ENCODE data around the gene SPATA46. TPM values are rescaled to one million over a fixed set of nuclear protein-coding genes. Genes with fewer than 3 reads are reported as not detected.

SPATA46 gene
- total and polyA plus RNA-seq, 8 donors = not detected

- intact Hi-C loops (cut with DNase I; ENCODE audit: low total_unique reads) = no loop called here
- no peaks in the 10 kb centered on the region for H3K9me3 ChIP-seq
- H3K27me3 ChIP-seq = peaks cover 0 to 3% (median 0%) of the 10 kb centered on the region in 3 donors
- DNase-seq = no peak
- H3K4me3 ChIP-seq = no peak overlapping the region
- WGBS, 5 donors = 90 to 97% (median 95%) methylated on average over 7 of the region's 7 CpGs
- H3K27ac ChIP-seq = no peak overlapping the region
- peaks cover 0 to 6% (median 0%) of the 10 kb centered on the region in 4 donors for H3K4me1 ChIP-seq
- TF ChIP-seq CTCF (IDR thresholded peaks at IDR 0.05) (no peak), POLR2AphosphoS5 (IDR thresholded peaks at IDR 0.05) (no peak), EP300 (IDR thresholded peaks at IDR 0.05) (no peak)
- H3K36me3 ChIP-seq = no peaks in the 10 kb centered on the region
Measured at GRCh38 chr1:162417650-162418049, 41.0 kb upstream of the SPATA46 start.

GRCh38 chr1:162416909-162417308 is 40.3 kb upstream of the SPATA46 start:
- Histone ChIP-seq H3K36me3 (no peaks in the 10 kb centered on the region), H3K27me3 (peaks cover 0 to 3% (median 0%) of the 10 kb centered on the region in 3 donors), H3K4me3 (no peak overlapping the region), H3K9me3 (no peaks in the 10 kb centered on the region), H3K4me1 (peaks cover 0 to 6% (median 0%) of the 10 kb centered on the region in 4 donors), H3K27ac (no peak overlapping the region)
- DNase-seq = no peak
- TF ChIP-seq CTCF (IDR thresholded peaks at IDR 0.05) (no peak), POLR2A (IDR thresholded peaks at IDR 0.05) (no peak), EP300 (IDR thresholded peaks at IDR 0.05) (no peak), POLR2AphosphoS5 (IDR thresholded peaks at IDR 0.05) (no peak)
- 76 to 95% (median 90%) methylated on average over 2 of the region's 2 CpGs for whole genome bisulfite sequencing, 5 donors
- intact Hi-C loops (cut with DNase I; ENCODE audit: low total_unique reads) = no loop called here

- intact Hi-C loops (cut with DNase I; ENCODE audit: low total_unique reads) = no loop called here
- no peaks in the 10 kb centered on the region for H3K36me3 ChIP-seq
- TF ChIP-seq CTCF (IDR thresholded peaks at IDR 0.05) (no peak), POLR2A (IDR thresholded peaks at IDR 0.05) (no peak), POLR2AphosphoS5 (IDR thresholded peaks at IDR 0.05) (no peak), EP300 (IDR thresholded peaks at IDR 0.05) (no peak)
- no peak overlapping the region for H3K27ac ChIP-seq
- DNase-seq = no peak
- peaks cover 0 to 3% (median 0%) of the 10 kb centered on the region in 3 donors for H3K27me3 ChIP-seq
- H3K4me3 ChIP-seq = no peak overlapping the region
- peaks cover 0 to 4% (median 0%) of the 10 kb centered on the region in 4 donors for H3K4me1 ChIP-seq
- no peaks in the 10 kb centered on the region for H3K9me3 ChIP-seq
Measured at GRCh38 chr1:162416215-162416614, 39.6 kb upstream of the SPATA46 start.

GRCh38 chr1:162412002-162412401 is 35.3 kb upstream of the SPATA46 start, which contains the start of gene SH2D1B:
TSS of gene SH2D1B (minus strand) at chr1:162412136. CDS start at chr1:162412016, 120 bp downstream.
- Histone ChIP-seq H3K9me3 (no peaks in the 10 kb centered on the region), H3K27ac (no peak within 1 kb of the TSS), H3K4me1 (no peaks in the 10 kb centered on the region), H3K4me3 (no peak within 1 kb of the TSS), H3K27me3 (peaks cover 0 to 4% (median 0%) of the 10 kb centered on the region in 3 donors), H3K36me3 (no peaks in the 10 kb centered on the region)
- DNase-seq = no peak
- WGBS, 5 donors = 58 to 82% (median 73%) methylated on average over 3 of the region's 3 CpGs
- no peak for TF ChIP-seq CTCF (IDR thresholded peaks at IDR 0.05)
- TF ChIP-seq POLR2AphosphoS5 (IDR thresholded peaks at IDR 0.05) = no peak
- no peak for TF ChIP-seq POLR2A (IDR thresholded peaks at IDR 0.05)
- TF ChIP-seq EP300 (IDR thresholded peaks at IDR 0.05) = no peak
- intact Hi-C loops (cut with DNase I; ENCODE audit: low total_unique reads) = no loop called here

Measured in stomach (tissue), 9 donors.